ENCODE data around the gene TGFB1I1.

TGFB1I1 gene

DNA sequence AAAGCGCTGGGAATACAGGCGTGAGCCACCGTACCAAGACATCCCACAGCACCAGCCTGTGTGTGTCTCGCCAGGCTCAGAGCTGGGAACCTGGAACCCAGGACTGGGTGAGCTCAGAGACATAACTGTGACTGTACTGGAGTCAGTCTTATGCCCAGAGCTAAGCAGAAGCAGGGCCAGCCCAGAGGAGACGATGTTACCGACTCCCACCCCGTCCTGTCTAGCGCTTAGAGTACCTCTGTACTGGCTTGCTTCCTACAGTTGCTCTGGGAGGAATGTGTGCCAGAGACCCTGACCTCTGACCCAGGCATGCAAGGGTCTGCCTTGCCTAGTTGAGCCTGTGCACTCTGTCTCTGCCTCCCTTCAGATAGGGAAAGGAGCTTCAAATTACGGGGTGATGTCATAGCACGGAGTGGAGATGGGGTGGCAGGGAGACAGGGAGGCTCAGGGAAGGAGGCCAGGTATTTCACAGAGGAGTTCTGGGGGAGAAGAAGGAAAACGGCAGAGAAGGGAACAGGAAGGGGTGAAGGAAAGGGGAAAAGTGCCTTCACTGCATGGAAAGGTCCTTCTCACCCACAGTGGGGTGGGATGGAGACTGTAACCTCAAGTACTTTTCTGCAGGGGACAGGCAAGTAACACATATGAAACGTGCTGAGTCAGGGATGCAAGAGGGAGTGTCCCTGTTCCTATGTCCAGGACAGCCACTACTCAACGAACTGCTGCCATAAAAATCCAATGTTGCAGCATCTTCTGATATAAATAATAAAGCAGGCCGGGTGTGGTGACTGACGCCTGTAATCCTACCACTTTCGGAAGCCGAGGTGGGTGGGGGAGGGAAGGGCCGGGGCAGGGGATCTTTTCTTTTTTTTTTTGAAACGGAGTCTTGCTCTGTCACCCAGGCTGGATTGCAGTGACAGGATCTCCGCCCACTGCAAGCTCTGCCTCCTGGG lies 18.4 kb upstream of the TGFB1I1 start:
- DNase-seq: no peak

DNA sequence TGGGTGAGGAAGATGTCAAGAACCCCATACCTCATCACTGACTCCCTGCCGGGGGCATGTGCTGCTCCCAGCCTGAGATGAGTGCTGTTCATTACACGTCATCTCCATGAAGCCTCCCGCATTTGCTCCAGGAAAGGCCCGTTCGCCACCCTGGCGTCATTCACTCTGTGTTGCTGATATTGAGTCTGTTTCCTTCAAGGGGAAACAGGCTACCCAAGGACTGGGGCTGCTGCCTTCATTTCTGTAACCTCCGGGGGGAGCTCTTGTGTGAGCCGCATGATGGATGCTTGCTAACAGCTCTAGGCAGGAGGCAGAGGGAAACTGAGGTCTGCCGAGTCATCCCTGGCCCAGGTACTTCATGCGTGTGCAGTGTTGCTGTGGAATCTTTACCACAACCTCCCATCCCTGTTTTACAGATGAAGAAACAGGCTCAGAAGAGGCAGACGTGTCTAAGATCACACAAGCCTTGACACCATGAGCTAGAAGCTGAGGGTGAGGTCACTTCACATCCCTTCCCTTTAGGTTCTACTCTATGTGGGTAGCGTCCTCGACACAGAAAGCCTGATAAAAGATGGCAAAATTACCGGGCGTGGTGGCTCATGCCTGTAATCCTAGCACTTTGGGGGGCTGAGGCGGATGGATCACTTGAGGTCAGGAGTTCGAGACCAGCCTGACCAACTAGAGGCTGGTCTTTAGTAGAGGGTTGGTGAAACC lies 16.2 kb upstream of the TGFB1I1 start:
- DNase-seq: peak in 1 of 2 experiments; percentile 13

DNA sequence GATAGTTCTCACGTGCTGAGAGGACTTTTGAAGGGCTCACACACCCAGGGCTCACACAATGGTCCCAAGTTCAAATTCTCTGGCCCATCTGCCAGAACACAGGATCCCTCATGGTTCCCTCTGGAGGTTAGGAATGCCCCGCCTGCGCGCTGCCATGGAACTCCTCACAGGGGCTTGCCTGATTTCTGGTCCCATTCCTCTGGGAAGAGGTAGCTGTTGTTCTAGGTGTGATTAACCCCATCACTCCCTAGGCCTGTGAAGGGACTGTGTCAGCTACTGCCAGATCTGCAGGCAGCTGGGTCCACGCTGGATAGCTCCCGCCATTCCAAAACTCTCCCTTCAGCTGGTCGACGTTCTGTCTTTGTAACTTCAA lies 15.0 kb upstream of the TGFB1I1 start:
- DNase-seq: no peak

DNA sequence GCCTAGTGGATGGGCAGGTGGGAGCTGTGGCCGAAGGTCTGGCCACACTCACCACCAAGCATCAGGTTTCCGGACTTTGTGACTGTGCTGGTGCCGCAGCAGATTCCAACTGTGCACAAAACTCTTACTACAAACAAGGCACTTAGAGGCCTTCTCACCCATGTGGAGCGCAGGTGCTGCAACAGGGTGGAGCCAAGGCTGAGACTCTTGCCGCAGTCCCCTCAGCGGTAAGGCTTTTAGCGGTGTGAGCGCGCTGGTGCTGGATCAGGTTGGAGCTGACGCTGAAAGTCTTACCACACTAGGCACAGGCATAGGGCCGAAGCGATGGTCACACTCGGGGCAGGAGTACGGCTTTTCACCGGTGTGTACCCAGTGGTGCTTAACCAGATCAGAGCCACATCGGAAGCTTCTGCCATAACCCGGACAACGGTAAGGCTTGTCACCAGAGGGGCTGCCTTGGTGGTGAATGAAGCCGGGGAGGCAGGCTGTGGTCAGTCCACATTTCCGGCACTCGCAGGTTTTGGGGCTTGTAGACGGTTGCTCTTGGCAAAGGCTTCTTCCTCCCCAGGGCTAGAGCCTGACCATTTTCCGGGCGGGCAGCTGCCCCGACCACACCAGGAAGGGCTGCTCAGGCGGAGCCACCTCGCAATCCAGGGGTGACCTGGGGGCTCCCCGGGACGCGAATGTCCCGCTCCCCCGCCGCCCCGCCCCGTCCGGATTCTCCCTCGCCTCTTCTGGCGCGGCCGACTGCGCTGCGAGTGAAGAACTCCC lies 13.7 kb upstream of the TGFB1I1 start:
- DNase-seq: peak; percentile 22 to 69

- peak; percentile 97 for DNase-seq
Measured at GRCh38 chr16:31458844-31459686, 12.9 kb upstream of the TGFB1I1 start, which contains the start of gene ARMC5. Gene ARMC5 (plus strand): TSS chr16:31459501. CDS start chr16:31459525, 24 bp downstream.

- DNase-seq: peak; percentile 98 to 100
Measured at GRCh38 chr16:31459687-31460581, 12.0 kb upstream of the TGFB1I1 start.

- peak in 1 of 2 experiments; percentile 42 for DNase-seq
Measured at GRCh38 chr16:31460582-31461002, 11.4 kb upstream of the TGFB1I1 start.

DNA sequence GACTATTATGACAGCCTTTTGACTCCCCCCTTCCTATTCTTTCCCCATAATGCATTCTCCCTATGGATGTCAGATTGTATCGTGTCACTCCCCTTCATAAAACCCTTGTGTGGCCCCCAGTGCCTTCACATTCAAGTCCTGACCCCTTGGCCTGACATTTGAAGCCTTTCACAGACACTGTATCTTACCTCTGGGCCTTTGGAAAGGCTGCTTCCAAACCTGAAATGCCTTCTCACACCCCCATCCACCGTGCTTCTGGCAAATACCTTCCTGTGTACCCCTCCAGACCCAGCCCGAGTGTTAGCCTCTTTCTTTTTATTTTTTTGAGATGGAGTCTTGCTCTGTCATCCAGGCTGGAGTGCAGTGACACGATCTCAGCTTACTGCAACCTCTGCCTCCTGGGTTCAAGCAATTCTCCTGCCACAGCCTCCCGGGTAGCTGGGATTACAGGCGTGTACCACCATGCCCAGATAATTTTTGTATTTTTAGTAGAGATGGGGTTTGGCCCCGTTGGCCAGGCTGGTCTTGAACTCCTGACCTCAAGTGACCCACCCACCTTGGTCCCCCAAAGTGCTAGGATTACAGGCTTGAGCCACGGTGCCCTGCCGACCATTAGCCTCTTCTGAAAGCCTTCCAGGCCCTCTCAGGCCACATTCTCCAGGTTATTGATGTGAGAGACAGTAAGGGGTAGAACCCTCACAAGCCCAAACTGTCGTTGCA lies 10.6 kb upstream of the TGFB1I1 start:
- DNase-seq: no peak

- DNase-seq: no peak
Measured at GRCh38 chr16:31461921-31462804, 9.8 kb upstream of the TGFB1I1 start.

- DNase-seq: no peak
Measured at GRCh38 chr16:31464348-31464769, 7.6 kb upstream of the TGFB1I1 start.

DNA sequence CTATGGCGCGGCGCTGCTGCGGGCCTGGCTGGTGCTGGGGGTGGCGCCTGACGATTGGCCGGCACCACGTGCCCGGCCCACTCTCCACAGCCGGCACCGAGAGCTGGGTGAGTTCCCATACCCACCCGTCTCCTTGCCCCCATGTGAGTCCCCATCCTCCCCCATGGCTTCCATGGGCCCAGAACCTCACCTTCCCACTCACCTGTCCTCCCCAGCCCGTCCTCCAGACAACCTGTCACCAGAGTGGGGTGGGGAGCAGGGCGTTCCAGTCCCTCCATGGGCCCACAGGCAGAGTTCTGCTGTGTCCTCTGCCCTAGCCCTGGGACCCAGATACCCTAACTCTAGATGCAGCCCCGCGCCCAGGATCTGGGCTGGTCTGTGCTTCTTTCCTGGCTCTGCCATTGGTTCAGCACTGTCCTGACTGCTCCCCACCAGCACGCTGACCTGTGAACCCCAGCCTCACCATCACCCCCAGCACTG lies 7.1 kb upstream of the TGFB1I1 start:
- no peak for DNase-seq

DNA sequence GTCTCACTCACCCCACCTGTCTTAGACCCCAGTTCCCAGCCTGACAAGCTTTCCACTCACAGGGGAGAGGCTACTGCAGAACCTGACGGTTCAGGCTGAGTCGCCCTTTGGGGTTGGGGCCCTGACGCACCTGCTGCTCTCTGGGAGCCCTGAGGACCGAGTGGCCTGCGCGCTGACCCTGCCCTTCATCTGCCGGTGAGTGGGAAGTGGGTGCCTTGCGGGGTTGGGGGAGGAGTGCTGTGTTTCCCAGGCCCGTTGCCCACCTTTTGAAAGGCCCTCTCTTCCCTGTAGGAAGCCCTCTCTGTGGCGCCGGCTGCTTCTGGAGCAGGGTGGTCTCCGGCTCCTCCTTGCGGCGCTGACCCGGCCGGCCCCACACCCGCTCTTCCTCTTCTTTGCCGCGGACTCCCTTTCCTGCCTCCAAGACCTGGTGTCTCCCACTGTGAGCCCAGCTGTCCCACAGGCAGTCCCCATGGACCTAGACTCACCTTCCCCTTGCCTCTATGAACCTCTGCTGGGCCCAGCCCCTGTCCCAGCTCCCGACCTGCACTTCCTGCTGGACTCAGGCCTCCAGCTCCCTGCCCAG lies 6.1 kb upstream of the TGFB1I1 start:
- DNase-seq: no peak

GRCh38 chr16:31466381-31466841 lies 5.5 kb upstream of the TGFB1I1 start:
- DNase-seq: no peak

- no peak for DNase-seq
Measured at GRCh38 chr16:31467151-31467773, 4.7 kb upstream of the TGFB1I1 start.

DNA sequence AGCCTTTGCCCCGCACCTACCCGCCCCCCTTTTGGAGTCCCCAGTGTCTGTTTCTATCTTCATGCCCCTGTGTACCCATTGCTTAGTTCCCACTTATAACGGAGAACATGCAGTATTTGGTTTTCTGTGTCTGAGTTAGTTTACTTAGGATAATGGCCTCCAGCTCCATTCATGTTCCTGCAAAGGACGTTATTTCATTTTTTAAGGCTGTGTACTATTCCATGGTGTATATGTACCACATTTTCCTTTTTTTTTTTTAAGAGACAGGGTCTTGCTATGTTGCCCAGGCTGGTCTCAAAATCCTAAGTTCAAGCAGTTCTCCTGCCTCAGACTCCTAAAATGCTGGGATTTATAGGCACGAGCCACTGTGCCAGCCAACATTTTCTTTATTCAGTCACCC lies 4.1 kb upstream of the TGFB1I1 start:
- DNase-seq: no peak

GRCh38 chr16:31470615-31471014 lies 1.3 kb upstream of the TGFB1I1 start:
- no peak for DNase-seq

DNA sequence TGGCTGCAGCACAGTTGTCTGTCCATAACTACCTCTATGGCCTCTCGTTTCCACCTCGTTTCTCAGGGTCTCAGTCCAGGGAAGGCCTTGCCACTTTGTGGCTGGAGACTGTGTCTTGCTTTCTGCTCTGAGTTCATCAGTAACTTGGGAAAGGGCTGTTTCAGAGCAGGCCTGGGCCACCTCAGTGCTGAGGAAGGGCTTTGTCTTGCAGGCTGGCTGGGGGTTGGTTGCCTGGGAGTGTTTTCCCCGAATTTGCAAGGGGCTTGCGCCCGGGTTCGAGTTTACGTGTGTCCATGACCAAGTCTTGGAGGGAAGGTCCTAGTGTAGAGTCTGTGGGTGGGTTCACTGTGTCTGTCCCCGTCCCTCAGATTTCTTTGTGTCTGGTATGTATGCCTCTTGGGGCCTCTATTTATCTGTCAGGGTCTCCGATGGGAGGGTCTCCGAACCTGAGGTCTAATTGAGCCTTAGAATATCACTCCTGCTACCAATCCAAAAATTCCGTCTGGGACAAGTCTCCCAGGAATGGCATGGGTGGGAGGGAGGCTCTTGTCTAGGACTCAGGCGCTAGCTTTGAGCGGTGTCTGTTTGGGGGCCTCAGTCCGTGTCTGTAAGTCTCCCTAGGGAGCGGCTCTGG lies 594 bp upstream of the TGFB1I1 start:
- DNase-seq: no peak

Measured in SHP77 (cell line).